HepG2 (cell line): ENCODE data around the gene BCL2. TPM values are rescaled to one million over a fixed set of nuclear protein-coding genes. Genes with fewer than 3 reads are reported as not detected.

Experiments
- ATAC-seq: fragments of 200-7000 bp; cut with Tn5 transposase; 3 replicates; pipeline ENCODE4 v1.9.1; 2020; ENCODE audit warnings: mild to moderate bottlenecking, moderate library complexity
- BruUV-seq: library from RNA; stranded (reverse); fragments of 400-500 nt; replicated peaks from 2 replicates; lab custom pipeline; 2021; lab: Mats Ljungman, UMichigan
- CTCF ChIA-PET: fragments of 300-600 bp; formaldehyde crosslinking; extraction: SDS; loops from one replicate; lab custom pipeline; 2021; ENCODE audit warnings: low total read pairs, inconsistent platforms, low intra/inter-chr PET ratio; lab: Yijun Ruan, JAX
- POLR2A ChIA-PET: fragments of 350-600 bp; sonication (Branson Sonifier 250); formaldehyde crosslinking; loops from one replicate; lab custom pipeline; 2020; ENCODE audit warnings: antibody characterized with exemption, inconsistent platforms; lab: Yijun Ruan, JAX
- DNase-seq: peaks from one replicate; pipeline ENCODE4 v3.0.0-alpha.2; 2015; ENCODE audit warnings: low spot score
- FAIRE-seq: peaks from 3 replicates; lab custom pipeline; 2011; peaks lifted over from hg19 to GRCh38; lab: Jason Lieb, UNC
- H2AFZ ChIP-seq: one replicate; pipeline ENCODE4 v1.6.1; 2011; ENCODE audit warnings: low read length, inconsistent platforms
- H3K27ac ChIP-seq: fragments of 300-600 bp; 3 replicates; pipeline ENCODE4 v1.8.0; 2011; ENCODE audit warnings: mixed run types, mild to moderate bottlenecking, mixed read lengths, low read length, inconsistent platforms; ENCODE audit not compliant: insufficient read depth; ENCODE audit errors: extremely low read length
- H3K27me3 ChIP-seq, 2 experiments: fragments of 200-600 bp in 1 of 2; 2 replicates in 1 of 2; 3 replicates in 1 of 2; pipeline versions ENCODE4 v1.6.0 to v1.8.0; 2011; ENCODE audit warnings: low read length in 2 of 2, mild to moderate bottlenecking in 2 of 2, moderate library complexity in 2 of 2, inconsistent platforms in 1 of 2; ENCODE audit not compliant: insufficient read depth in 2 of 2, control insufficient read depth in 1 of 2
- H3K36me3 ChIP-seq, 2 experiments: fragments of 200-600 bp in 1 of 2; replicated peaks in 1 of 2; 2 replicates in 1 of 2; 3 replicates in 1 of 2; pipeline versions ENCODE4 v1.5.1 to v1.8.0; 2011; ENCODE audit warnings: low read length in 2 of 2, inconsistent platforms in 1 of 2; ENCODE audit not compliant: insufficient read depth in 2 of 2, control insufficient read depth in 1 of 2
- H3K4me1 ChIP-seq: 2 replicates; pipeline ENCODE4 v1.5.1; 2012; ENCODE audit warnings: low read length, inconsistent platforms; ENCODE audit not compliant: insufficient read depth
- H3K4me2 ChIP-seq: 2 replicates; pipeline ENCODE4 v1.6.0; 2011; ENCODE audit warnings: low read depth, low read length, inconsistent platforms
- H3K4me3 ChIP-seq, 3 experiments: fragments of 200-600 bp in 1 of 3; sonication (generic), shearing (Covaris generic) in 1 of 3; replicated peaks in 1 of 3; 2 replicates each; pipeline ENCODE4 v1.5.1; 2011 to 2016; ENCODE audit warnings: low read length in 3 of 3, inconsistent platforms in 2 of 3, low read depth in 2 of 3, mild to moderate bottlenecking in 2 of 3, control low read depth in 1 of 3, mixed read lengths in 1 of 3; ENCODE audit not compliant: insufficient read depth in 1 of 3
- H3K79me2 ChIP-seq: one replicate; pipeline ENCODE4 v1.6.1; 2011; ENCODE audit warnings: low read length, inconsistent platforms; ENCODE audit not compliant: insufficient read depth
- H3K9ac ChIP-seq: 2 replicates; pipeline ENCODE4 v1.6.0; 2011; ENCODE audit warnings: mild to moderate bottlenecking, low read depth, low read length, inconsistent platforms; ENCODE audit not compliant: insufficient read depth
- H3K9me3 ChIP-seq: 2 replicates; pipeline ENCODE4 v1.5.1; 2012; ENCODE audit warnings: mild to moderate bottlenecking, low read length
- H4K20me1 ChIP-seq: 2 replicates; pipeline ENCODE4 v1.6.0; 2011; ENCODE audit warnings: inconsistent platforms, mild to moderate bottlenecking, low read length, moderate library complexity; ENCODE audit not compliant: insufficient read depth
- ATAD3A ChIP-seq: sonication (generic); formaldehyde crosslinking; IDR thresholded peaks from 2 replicates; pipeline ENCODE4 v1.4.0; 2020; ENCODE audit warnings: missing genetic modification reagents
- ATF4 ChIP-seq, 2 experiments: fragments of 450-650 bp in 1 of 2; sonication (generic) in 1 of 2; formaldehyde crosslinking; IDR thresholded peaks; 2 replicates each; pipeline versions ENCODE4 v1.5.0 to v1.8.0; 2020 to 2022; ENCODE audit warnings: mild to moderate bottlenecking in 1 of 2, missing genetic modification reagents in 1 of 2
- ATF7 ChIP-seq, 2 experiments: fragments of 450-650 bp in 1 of 2; sonication (generic) in 1 of 2; formaldehyde crosslinking in 1 of 2; IDR thresholded peaks; 2 replicates each; pipeline versions ENCODE4 v1.4.0 to v1.6.1; 2016 to 2020; ENCODE audit warnings: antibody characterized with exemption in 1 of 2, mild to moderate bottlenecking in 1 of 2, missing genetic modification reagents in 1 of 2
- CEBPB ChIP-seq: IDR thresholded peaks from 2 replicates; pipeline ENCODE4 v1.6.1; 2011; ENCODE audit warnings: low read depth, low read length, improper control_type of control experiment, borderline replicate concordance
- MEIS2 ChIP-seq: sonication (generic); formaldehyde crosslinking; IDR thresholded peaks from 2 replicates; pipeline ENCODE4 v1.9.0; 2021; ENCODE audit warnings: mild to moderate bottlenecking, missing genetic modification reagents
- PRDM10 ChIP-seq: sonication (generic); formaldehyde crosslinking; IDR thresholded peaks from 2 replicates; pipeline ENCODE4 v1.4.0; 2020; ENCODE audit warnings: low read depth, missing genetic modification reagents
- ZFX ChIP-seq: sonication (generic); formaldehyde crosslinking; IDR thresholded peaks from 2 replicates; pipeline ENCODE4 v1.4.0; 2020; ENCODE audit warnings: mild to moderate bottlenecking, low read depth, missing genetic modification reagents, moderate library complexity
- WGBS: methylation state at CpG from one replicate; pipeline ENCODE4 v1.1.6; 2017; ENCODE audit warnings: low lambda C conversion rate; 5-methylcytosine and 5-hydroxymethylcytosine counted together
- in situ Hi-C: cut with HindIII; loops from 2 replicates; pipeline ENCODE4 v1.10.0; 2017; ENCODE audit warnings: low pct_unique_long_range_greater_than_20kb; ENCODE audit not compliant: extremely low pct_ligation_motif_present
- intact Hi-C: fragments of 100-400 bp; cut with micrococcal nuclease; formaldehyde crosslinking; loops from one replicate; pipeline ENCODE4 v1.10.0; 2022; ENCODE audit not compliant: unreplicated experiment
- polyA plus RNA-seq, 8 experiments: library from polyadenylated mRNA; depleted of rRNA in 3 of 8; stranded (reverse) in 7 of 8; unstranded in 1 of 8; fragments of >200 nt; fragmentation: Illumina TruSeq in 4 of 8; extraction: Trizol in 4 of 8; gene quantifications; 2 replicates each; pipeline versions ENCODE4 v1.2.1 to v1.2.3, GENCODE V29; 2011 to 2016; ENCODE audit warnings: low read depth in 4 of 8, missing spikeins in 1 of 8, mixed read lengths in 1 of 8; ENCODE audit not compliant: insufficient read depth in 1 of 8
- total RNA-seq, 5 experiments: library from RNA; depleted of rRNA; stranded (reverse); fragments of >200 nt; fragmentation: Illumina TruSeq; extraction: Trizol; gene quantifications; 2 replicates each; pipeline ENCODE4 v1.2.3, GENCODE V29; 2016; ENCODE audit warnings: low read depth in 1 of 5
- TF ChIP-seq, protein P1 (sequence below): sonication (generic); formaldehyde crosslinking; IDR thresholded peaks from 2 replicates; pipeline ENCODE4 v1.4.0; 2020; ENCODE audit warnings: mild to moderate bottlenecking, missing genetic modification reagents
- TF ChIP-seq, protein P2 (sequence below): sonication (generic); formaldehyde crosslinking; IDR thresholded peaks from 2 replicates; pipeline ENCODE4 v1.9.0; 2021; ENCODE audit warnings: missing genetic modification reagents, borderline replicate concordance

The BCL2 gene
- total and polyA plus RNA-seq, 2 of the 13 experiments (the other 11 are each of a cell fraction or from before 2014, with no cell fraction given) = 0.07 to 0.53 TPM

GRCh38 chr18:63186520-63187222 is 132.9 kb downstream of the BCL2 start:
- H3K9me3 ChIP-seq = no peaks in the 10 kb centered on the region
- CTCF ChIA-PET = no interaction called here
- H4K20me1 ChIP-seq = no peaks in the 10 kb centered on the region
- no peaks in the 10 kb centered on the region for H3K36me3 ChIP-seq
- in situ Hi-C loops (no loop called here), intact Hi-C loops (no loop called here)
- no peak overlapping the region for H2AFZ ChIP-seq
- no peak for FAIRE-seq
- WGBS = 3% methylated on average over 2 of the region's 2 CpGs
- no peaks in the 10 kb centered on the region for H3K79me2 ChIP-seq
- peaks cover 0 to 5% of the 10 kb centered on the region in 2 experiments; a peak in 1 of 5 replicates for H3K27me3 ChIP-seq
- H3K4me2 ChIP-seq = no peak overlapping the region
- ATAC-seq = no peak
- POLR2A ChIA-PET = no interaction called here
- no TSS peak for BruUV-seq
- DNase-seq = no peak
- H3K27ac ChIP-seq = no peak overlapping the region
- no peak overlapping the region for H3K9ac ChIP-seq
- no peak overlapping the region for H3K4me3 ChIP-seq
- H3K4me1 ChIP-seq = no peaks in the 10 kb centered on the region
- TF ChIP-seq ZFX (CRISPR knock-in tag) (no peak), ATF7 (IDR thresholded peaks at IDR 0.05) (peak; percentile 30), ATF7 (CRISPR knock-in tag; IDR thresholded peaks at IDR 0.05) (no peak), MEIS2 (CRISPR knock-in tag) (no peak), ATAD3A (no peak), ATF4 (CRISPR knock-in tag; IDR thresholded peaks at IDR 0.05) (peak in 1 of 2 experiments; percentile 52; a peak in 1 of 4 replicates), PRDM10 (CRISPR knock-in tag) (no peak), CEBPB (peak; percentile 55; the same call in 1 of the 2 replicates)
- TF ChIP-seq, protein P1, sequence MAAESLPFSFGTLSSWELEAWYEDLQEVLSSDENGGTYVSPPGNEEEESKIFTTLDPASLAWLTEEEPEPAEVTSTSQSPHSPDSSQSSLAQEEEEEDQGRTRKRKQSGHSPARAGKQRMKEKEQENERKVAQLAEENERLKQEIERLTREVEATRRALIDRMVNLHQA (CRISPR knock-in tag) = no peak
- TF ChIP-seq, protein P2, sequence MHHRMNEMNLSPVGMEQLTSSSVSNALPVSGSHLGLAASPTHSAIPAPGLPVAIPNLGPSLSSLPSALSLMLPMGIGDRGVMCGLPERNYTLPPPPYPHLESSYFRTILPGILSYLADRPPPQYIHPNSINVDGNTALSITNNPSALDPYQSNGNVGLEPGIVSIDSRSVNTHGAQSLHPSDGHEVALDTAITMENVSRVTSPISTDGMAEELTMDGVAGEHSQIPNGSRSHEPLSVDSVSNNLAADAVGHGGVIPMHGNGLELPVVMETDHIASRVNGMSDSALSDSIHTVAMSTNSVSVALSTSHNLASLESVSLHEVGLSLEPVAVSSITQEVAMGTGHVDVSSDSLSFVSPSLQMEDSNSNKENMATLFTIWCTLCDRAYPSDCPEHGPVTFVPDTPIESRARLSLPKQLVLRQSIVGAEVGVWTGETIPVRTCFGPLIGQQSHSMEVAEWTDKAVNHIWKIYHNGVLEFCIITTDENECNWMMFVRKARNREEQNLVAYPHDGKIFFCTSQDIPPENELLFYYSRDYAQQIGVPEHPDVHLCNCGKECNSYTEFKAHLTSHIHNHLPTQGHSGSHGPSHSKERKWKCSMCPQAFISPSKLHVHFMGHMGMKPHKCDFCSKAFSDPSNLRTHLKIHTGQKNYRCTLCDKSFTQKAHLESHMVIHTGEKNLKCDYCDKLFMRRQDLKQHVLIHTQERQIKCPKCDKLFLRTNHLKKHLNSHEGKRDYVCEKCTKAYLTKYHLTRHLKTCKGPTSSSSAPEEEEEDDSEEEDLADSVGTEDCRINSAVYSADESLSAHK (CRISPR knock-in tag) = no peak
